BJ (cell line): ENCODE measurements around the gene STX18. TPM values are rescaled to one million over a fixed set of nuclear protein-coding genes. Genes with fewer than 3 reads are reported as not detected.
A peak's percentile ranks its signal among the peaks of the same experiment; 100 is the strongest.

Experiments used
- CTCF ChIA-PET: fragments of 350-600 bp; formaldehyde crosslinking; extraction: SDS; loops from one replicate; lab custom pipeline; 2021; ENCODE audit warnings: antibody characterized with exemption, inconsistent platforms; lab: Yijun Ruan, JAX
- POLR2A ChIA-PET: fragments of 300-600 bp; sonication (Branson Sonifier 250); formaldehyde crosslinking; extraction: SDS; loops from one replicate; lab custom pipeline; 2021; ENCODE audit warnings: antibody characterized with exemption; lab: Charles Lee
- DNase-seq: peaks from one replicate; pipeline ENCODE4 v3.0.0-alpha.2; 2011; ENCODE audit warnings: low read depth
- H3K27me3 ChIP-seq: 2 replicates; pipeline ENCODE4 v1.6.0; 2011; ENCODE audit warnings: low read length; ENCODE audit not compliant: control insufficient read depth, insufficient read depth
- H3K36me3 ChIP-seq: 2 replicates; pipeline ENCODE4 v1.5.1; 2011; ENCODE audit warnings: low read length; ENCODE audit not compliant: control insufficient read depth, insufficient read depth
- H3K4me3 ChIP-seq: 2 replicates; pipeline ENCODE4 v1.5.1; 2011; ENCODE audit warnings: low read depth, mild to moderate bottlenecking, control low read depth, low read length
- CTCF ChIP-seq: IDR thresholded peaks from 2 replicates; pipeline ENCODE4 v1.5.1; 2011; ENCODE audit warnings: low read depth, mild to moderate bottlenecking, control low read depth, inconsistent platforms, low read length, moderate library complexity; ENCODE audit not compliant: insufficient read depth
- polyA plus RNA-seq: library from polyadenylated mRNA; depleted of rRNA; stranded (reverse); fragments of >200 nt; gene quantifications from 2 replicates; pipeline ENCODE4 v1.2.3, GENCODE V29; 2011

STX18 gene
- polyA plus RNA-seq, 1 experiment = 35.6 TPM

GRCh38 chr4:4485806-4486205 lies 56.0 kb downstream of the STX18 start:
- no peak for TF ChIP-seq CTCF
- H3K36me3 ChIP-seq = no peaks in the 10 kb centered on the region; the same call in 1 of the 2 replicates
- POLR2A ChIA-PET = no interaction called here
- H3K27me3 ChIP-seq = no peaks in the 10 kb centered on the region
- H3K4me3 ChIP-seq = no peak overlapping the region
- CTCF ChIA-PET = interaction anchor here (1.2 to 1.3 kb wide), 2 partner anchors 394 to 397 kb away, joined by 3 to 4 read pairs; no protein-coding TSS in a partner anchor
- DNase-seq = no peak

GRCh38 chr4:4481399-4481994 lies 60.4 kb downstream of the STX18 start:
- Histone ChIP-seq H3K4me3 (no peak overlapping the region), H3K27me3 (no peaks in the 10 kb centered on the region), H3K36me3 (no peaks in the 10 kb centered on the region; the same call in 1 of the 2 replicates)
- TF ChIP-seq CTCF = no peak
- no peak for DNase-seq
- ChIA-PET POLR2A (no interaction called here), CTCF (interaction anchor here (0.6 to 2.0 kb wide), 14 partner anchors 8 to 513 kb away, joined by 3 to 6 read pairs (median 4); no protein-coding TSS in a partner anchor)

GRCh38 chr4:4480685-4481398 lies 61.0 kb downstream of the STX18 start:
- Histone ChIP-seq H3K36me3 (no peaks in the 10 kb centered on the region; the same call in 1 of the 2 replicates), H3K27me3 (no peaks in the 10 kb centered on the region), H3K4me3 (no peak overlapping the region)
- peak; percentile 67 for TF ChIP-seq CTCF
- peak; percentile 11 for DNase-seq
- CTCF ChIA-PET = interaction anchor here (0.6 to 2.0 kb wide), 15 partner anchors 9 to 514 kb away, joined by 3 to 6 read pairs (median 4); no protein-coding TSS in a partner anchor
- POLR2A ChIA-PET = no interaction called here

- no peaks in the 10 kb centered on the region; the same call in 1 of the 2 replicates for H3K36me3 ChIP-seq
- DNase-seq = no peak
- POLR2A ChIA-PET = no interaction called here
- CTCF ChIA-PET = interaction anchor here (1.0 to 2.4 kb wide), 9 partner anchors 8 to 514 kb away, joined by 3 to 15 read pairs (median 4); no protein-coding TSS in a partner anchor
- no peak for TF ChIP-seq CTCF
- H3K4me3 ChIP-seq = no peak overlapping the region
- H3K27me3 ChIP-seq = no peaks in the 10 kb centered on the region
Observed at GRCh38 chr4:4480205-4480604, 61.6 kb downstream of the STX18 start.

GRCh38 chr4:4479366-4479765 lies 62.5 kb downstream of the STX18 start:
- Histone ChIP-seq H3K27me3 (no peaks in the 10 kb centered on the region), H3K36me3 (no peaks in the 10 kb centered on the region), H3K4me3 (no peak overlapping the region)
- ChIA-PET POLR2A (no interaction called here), CTCF (interaction anchor here (1.5 to 2.4 kb wide), 2 partner anchors 9 to 54 kb away, joined by 3 to 15 read pairs; no protein-coding TSS in a partner anchor)
- no peak for TF ChIP-seq CTCF
- no peak for DNase-seq
